Left renal pelvis (tissue), 4 donors: ENCODE data around the gene RGS12. TPM values are rescaled to one million over a fixed set of nuclear protein-coding genes. Genes with fewer than 3 reads are reported as not detected.

Source experiments
- DNase-seq, 4 donors: peaks; one replicate each; pipeline ENCODE4 v3.0.0-alpha.2; 2013; ENCODE audit warnings: low read depth in 4 of 4, low spot score in 3 of 4
- polyA plus RNA-seq, 4 donors: library from polyadenylated mRNA; unstranded; fragments of 120-200 nt; gene quantifications; one replicate each; pipeline ENCODE4 v1.2.1, GENCODE V29; 2013; ENCODE audit not compliant: insufficient read length in 4 of 4

Gene RGS12
- polyA plus RNA-seq, 4 donors: 33.4 to 61.7 (median 47.2) TPM

- no peak for DNase-seq
Observed at GRCh38 chr4:3307891-3308575, 15.2 kb downstream of the RGS12 start.

- no peak for DNase-seq
Observed at GRCh38 chr4:3308691-3309090, 15.9 kb downstream of the RGS12 start.

GRCh38 chr4:3310301-3311094, 17.7 kb downstream of the RGS12 start:
- DNase-seq: no peak

- DNase-seq: no peak
Observed at GRCh38 chr4:3311095-3311372, 18.2 kb downstream of the RGS12 start.

- no peak for DNase-seq
Observed at GRCh38 chr4:3311489-3312171, 18.8 kb downstream of the RGS12 start.

GRCh38 chr4:3312362-3312761, 19.5 kb downstream of the RGS12 start:
- DNase-seq: no peak

GRCh38 chr4:3313139-3313538, 20.3 kb downstream of the RGS12 start:
- no peak for DNase-seq

- DNase-seq: no peak
Observed at GRCh38 chr4:3313556-3314228, 20.9 kb downstream of the RGS12 start.

- DNase-seq: no peak
Observed at GRCh38 chr4:3314706-3315260, 22.0 kb downstream of the RGS12 start.

GRCh38 chr4:3315566-3315965, 22.7 kb downstream of the RGS12 start:
- no peak for DNase-seq

- DNase-seq: no peak
Observed at GRCh38 chr4:3316146-3316545, 23.3 kb downstream of the RGS12 start.

GRCh38 chr4:3317011-3317655, 24.3 kb downstream of the RGS12 start:
- DNase-seq: no peak

- no peak for DNase-seq
Observed at GRCh38 chr4:3317656-3318211, 24.9 kb downstream of the RGS12 start.

GRCh38 chr4:3318561-3319021, 25.8 kb downstream of the RGS12 start:
- DNase-seq: no peak

- DNase-seq: no peak
Observed at GRCh38 chr4:3320361-3321023, 27.7 kb downstream of the RGS12 start.

GRCh38 chr4:3321295-3321889, 28.6 kb downstream of the RGS12 start:
- DNase-seq: no peak

- DNase-seq: no peak
Observed at GRCh38 chr4:3322059-3322550, 29.3 kb downstream of the RGS12 start.

- no peak for DNase-seq
Observed at GRCh38 chr4:3323071-3323481, 30.3 kb downstream of the RGS12 start.
